GM12891 (cell line): Measurements from ENCODE around the gene ZNF142. TPM values are rescaled to one million over a fixed set of nuclear protein-coding genes. Genes with fewer than 3 reads are reported as not detected.
"Not testable (repeated sequence)": the region's sequence is repeated elsewhere in the genome, so short reads cannot be mapped to it uniquely, and the experiment has no call there.

Experiments
- DNase-seq: peaks from one replicate; pipeline ENCODE4 v3.0.0; 2011; ENCODE audit warnings: low spot score; ENCODE audit not compliant: insufficient read length
- FAIRE-seq: peaks from 2 replicates; lab custom pipeline; 2011; peaks lifted over from hg19 to GRCh38; lab: Jason Lieb, UNC
- PAX5 ChIP-seq: IDR thresholded peaks from 2 replicates; pipeline ENCODE4 v1.6.1; 2011; ENCODE audit warnings: low read length, moderate library complexity, mild to moderate bottlenecking; ENCODE audit not compliant: insufficient read depth, severe bottlenecking
- POLR2A ChIP-seq: IDR thresholded peaks from 2 replicates; pipeline ENCODE4 v1.6.1; 2011; ENCODE audit warnings: low read depth, low read length, control low read depth
- POLR2AphosphoS5 ChIP-seq: IDR thresholded peaks from 2 replicates; pipeline ENCODE4 v1.6.1; 2011; ENCODE audit warnings: low read depth, low read length, control low read depth
- POU2F2 ChIP-seq: IDR thresholded peaks from 2 replicates; pipeline ENCODE4 v1.6.1; 2011; ENCODE audit warnings: low read depth, mild to moderate bottlenecking, control low read depth, low read length, moderate library complexity
- SPI1 ChIP-seq: IDR thresholded peaks from 2 replicates; pipeline ENCODE4 v1.6.1; 2011; ENCODE audit warnings: low read depth, low read length, control low read depth
- TAF1 ChIP-seq: IDR thresholded peaks from 2 replicates; pipeline ENCODE4 v1.6.1; 2011; ENCODE audit warnings: low read depth, low read length, control low read depth
- polyA plus RNA-seq: library from polyadenylated mRNA; unstranded; fragments of >200 nt; gene quantifications from one replicate; pipeline ENCODE4 v1.2.1, GENCODE V29; 2012; ENCODE audit warnings: low read depth, missing spikeins, inconsistent platforms; ENCODE audit not compliant: missing spikeins

Gene ZNF142, protein sequence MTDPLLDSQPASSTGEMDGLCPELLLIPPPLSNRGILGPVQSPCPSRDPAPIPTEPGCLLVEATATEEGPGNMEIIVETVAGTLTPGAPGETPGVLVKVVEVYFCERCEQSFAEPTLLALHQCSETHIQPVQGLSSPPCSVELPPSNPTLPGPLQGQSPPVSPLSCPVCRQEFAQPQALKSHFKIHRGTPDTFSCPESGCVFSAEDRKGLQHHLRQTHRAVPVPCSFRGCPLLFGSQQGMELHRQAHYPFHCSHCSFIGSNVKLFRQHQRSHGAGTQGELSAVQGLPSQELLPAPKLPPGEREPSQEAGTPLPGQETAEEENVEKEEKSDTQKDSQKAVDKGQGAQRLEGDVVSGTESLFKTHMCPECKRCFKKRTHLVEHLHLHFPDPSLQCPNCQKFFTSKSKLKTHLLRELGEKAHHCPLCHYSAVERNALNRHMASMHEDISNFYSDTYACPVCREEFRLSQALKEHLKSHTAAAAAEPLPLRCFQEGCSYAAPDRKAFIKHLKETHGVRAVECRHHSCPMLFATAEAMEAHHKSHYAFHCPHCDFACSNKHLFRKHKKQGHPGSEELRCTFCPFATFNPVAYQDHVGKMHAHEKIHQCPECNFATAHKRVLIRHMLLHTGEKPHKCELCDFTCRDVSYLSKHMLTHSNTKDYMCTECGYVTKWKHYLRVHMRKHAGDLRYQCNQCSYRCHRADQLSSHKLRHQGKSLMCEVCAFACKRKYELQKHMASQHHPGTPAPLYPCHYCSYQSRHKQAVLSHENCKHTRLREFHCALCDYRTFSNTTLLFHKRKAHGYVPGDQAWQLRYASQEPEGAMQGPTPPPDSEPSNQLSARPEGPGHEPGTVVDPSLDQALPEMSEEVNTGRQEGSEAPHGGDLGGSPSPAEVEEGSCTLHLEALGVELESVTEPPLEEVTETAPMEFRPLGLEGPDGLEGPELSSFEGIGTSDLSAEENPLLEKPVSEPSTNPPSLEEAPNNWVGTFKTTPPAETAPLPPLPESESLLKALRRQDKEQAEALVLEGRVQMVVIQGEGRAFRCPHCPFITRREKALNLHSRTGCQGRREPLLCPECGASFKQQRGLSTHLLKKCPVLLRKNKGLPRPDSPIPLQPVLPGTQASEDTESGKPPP (N-terminal part only)
- polyA plus RNA-seq, result 9.5 TPM

- DNase-seq (peak; percentile 92), FAIRE-seq (peak; percentile 97)
- TF ChIP-seq SPI1, result no peak
- peak; percentile 30; the same call in 1 of the 2 replicates for TF ChIP-seq TAF1
- TF ChIP-seq PAX5, result peak; percentile 19
- peak; percentile 81 for TF ChIP-seq POLR2A
- peak; percentile 67; the same call in 1 of the 2 replicates for TF ChIP-seq POLR2AphosphoS5
Measured at GRCh38 chr2:218659258-218659987, at the start of gene ZNF142, which contains the start of gene BCS1L. Gene ZNF142 (minus strand): TSS chr2:218659623. CDS start chr2:218656429, 3,194 bp downstream. Gene BCS1L (plus strand): TSS chr2:218659683. CDS start chr2:218660988, 1,305 bp downstream.

DNA sequence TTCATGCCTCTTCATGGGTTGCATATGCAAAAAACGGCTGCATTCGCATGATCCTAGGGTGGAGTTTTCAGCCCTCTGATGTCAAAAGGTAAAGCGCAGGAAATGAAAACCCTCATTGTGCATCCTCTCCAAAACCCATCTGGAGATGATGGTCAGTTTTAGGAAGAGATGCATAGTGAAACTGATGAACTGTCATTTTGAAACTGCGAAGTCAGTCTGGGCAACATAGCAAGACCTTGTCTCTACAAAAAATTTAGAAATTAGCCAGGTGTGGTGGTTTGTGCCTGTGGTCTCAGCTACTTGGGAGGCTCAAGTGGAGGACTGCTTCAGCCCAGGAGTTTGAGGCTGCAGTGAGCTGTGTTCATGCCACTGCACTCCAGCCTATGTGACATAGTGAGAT is 48.7 kb upstream of the ZNF142 start:
- DNase-seq, result peak; percentile 18
- TF ChIP-seq SPI1 (no peak), TAF1 (no peak), POLR2AphosphoS5 (no peak), PAX5 (no peak), POLR2A (no peak), POU2F2 (no peak)
- FAIRE-seq, result peak; percentile 62

DNA sequence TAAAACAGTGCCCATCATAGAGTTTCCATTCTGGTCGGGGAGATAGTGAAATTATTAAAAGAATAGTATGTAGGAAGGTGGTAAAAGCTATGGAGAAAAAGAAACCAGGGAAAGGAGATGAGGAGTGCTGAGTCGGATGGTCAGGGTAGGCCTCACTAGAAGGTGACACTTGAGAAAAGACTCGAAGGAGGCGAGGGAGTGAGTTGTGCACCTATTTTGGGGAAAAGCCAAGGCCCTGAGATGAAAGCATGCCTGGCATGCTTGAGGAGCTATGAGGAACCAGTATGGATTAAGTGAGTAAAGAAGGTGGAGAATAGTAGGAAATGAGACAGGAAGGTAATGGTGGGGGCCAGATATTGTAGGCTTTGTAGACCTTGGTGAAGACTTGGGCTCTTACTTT is 43.9 kb upstream of the ZNF142 start:
- DNase-seq (no peak), FAIRE-seq (no peak)
- TF ChIP-seq POLR2AphosphoS5 (no peak), SPI1 (no peak), PAX5 (no peak), TAF1 (no peak), POU2F2 (no peak), POLR2A (no peak)

DNA sequence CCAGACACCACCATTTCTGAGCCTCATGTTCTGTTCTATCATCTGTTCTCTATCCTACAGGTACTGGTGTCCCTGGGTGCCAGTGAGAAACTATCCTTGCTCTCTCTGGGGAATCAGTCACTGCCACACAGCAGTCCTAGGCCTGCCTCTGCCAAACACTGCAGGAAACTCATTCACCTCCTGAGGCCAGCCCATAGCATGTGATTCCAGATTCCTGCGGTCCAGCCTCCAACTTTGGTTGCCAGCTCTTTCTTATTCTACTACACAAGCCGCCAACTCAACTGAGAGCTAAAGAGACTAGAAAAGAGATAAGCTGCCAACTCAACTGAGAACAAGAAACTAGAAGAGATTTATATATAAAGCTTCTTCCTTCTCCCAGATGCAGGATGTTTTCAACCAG is 42.4 kb upstream of the ZNF142 start:
- DNase-seq (no peak), FAIRE-seq (no peak)
- TF ChIP-seq POU2F2 (no peak), TAF1 (no peak), POLR2AphosphoS5 (no peak), SPI1 (no peak), POLR2A (no peak), PAX5 (no peak)

- TF ChIP-seq POU2F2 (no peak), PAX5 (no peak), POLR2A (no peak), TAF1 (no peak), SPI1 (no peak), POLR2AphosphoS5 (no peak)
- no peak for FAIRE-seq
- no peak for DNase-seq
Measured at GRCh38 chr2:218698885-218699284, 39.5 kb upstream of the ZNF142 start.

- no peak for FAIRE-seq
- TF ChIP-seq POU2F2 (no peak), POLR2AphosphoS5 (no peak), SPI1 (no peak), POLR2A (no peak), TAF1 (no peak), PAX5 (no peak)
- DNase-seq, result no peak
Measured at GRCh38 chr2:218694405-218695145, 35.2 kb upstream of the ZNF142 start.

GRCh38 chr2:218691234-218691633 is 31.8 kb upstream of the ZNF142 start:
- no peak for DNase-seq
- TF ChIP-seq TAF1, result no peak
- no peak for TF ChIP-seq POU2F2
- no peak for TF ChIP-seq POLR2AphosphoS5
- TF ChIP-seq SPI1, result no peak
- no peak for TF ChIP-seq POLR2A
- no peak for TF ChIP-seq PAX5
- FAIRE-seq, result no peak

DNA sequence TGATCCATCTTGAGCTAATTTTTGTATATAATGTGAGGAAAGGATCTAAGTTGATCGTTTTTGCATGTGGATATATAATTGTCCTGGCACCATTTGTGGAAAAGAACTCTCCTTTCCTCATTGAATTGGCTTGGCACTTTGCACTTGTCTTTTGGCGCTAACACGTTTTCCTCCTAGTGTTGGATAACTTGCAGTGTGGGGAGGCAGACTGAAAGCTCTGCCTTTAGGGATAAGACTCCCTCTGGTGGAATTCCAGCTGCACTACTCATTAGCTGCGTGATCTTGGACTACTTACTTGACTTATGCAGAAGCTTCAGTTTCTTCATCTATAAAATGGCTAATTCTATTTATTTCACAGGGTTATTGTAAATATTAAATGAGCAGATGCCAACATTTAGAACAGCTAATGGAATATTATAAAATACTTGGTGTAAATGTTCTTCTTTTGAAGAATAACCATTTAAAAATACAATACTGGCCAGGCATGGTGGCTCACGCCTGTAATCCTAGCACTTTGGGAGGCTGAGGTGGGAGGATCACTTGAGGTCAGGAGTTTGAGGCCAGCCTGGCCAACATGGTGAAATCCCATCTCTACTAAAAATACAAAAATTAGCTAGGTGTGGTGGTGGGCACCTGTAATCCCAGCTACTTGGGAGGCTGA is 28.1 kb upstream of the ZNF142 start:
- peak; percentile 85 for FAIRE-seq
- not testable (repeated sequence) for DNase-seq
